Activated naive CD8-positive, alpha-beta T cell treated with anti-CD3 and anti-CD28 coated beads, Interleukin-2, amount 50 U/mL, for 24 hours (primary cell): ENCODE measurements around the gene ANXA8L1.
"Not testable (repeated sequence)": the region's sequence is repeated elsewhere in the genome, so short reads cannot be mapped to it uniquely, and the experiment has no call there.

Experiments used
- ATAC-seq: fragments of 150-1000 bp; cut with Tn5 transposase; one replicate; pipeline ENCODE4 v1.10.0; 2021
- DNase-seq: peaks from one replicate; pipeline ENCODE4 v3.0.0; 2021
- H3K27ac Mint-ChIP-seq: one replicate; pipeline ENCODE4 v1.8.0; 2021; ENCODE audit warnings: mild to moderate bottlenecking, mixed read lengths
- H3K27me3 Mint-ChIP-seq: one replicate; pipeline ENCODE4 v1.8.0; 2021; ENCODE audit warnings: mixed read lengths
- H3K36me3 Mint-ChIP-seq: one replicate; pipeline ENCODE4 v1.8.0; 2021; ENCODE audit warnings: low read depth, mixed read lengths
- H3K4me1 Mint-ChIP-seq: one replicate; pipeline ENCODE4 v1.8.0; 2021; ENCODE audit warnings: mixed read lengths
- H3K4me3 Mint-ChIP-seq: one replicate; pipeline ENCODE4 v1.8.0; 2021; ENCODE audit warnings: mild to moderate bottlenecking, moderate library complexity, mixed read lengths
- H3K9me3 Mint-ChIP-seq: one replicate; pipeline ENCODE4 v1.8.0; 2021; ENCODE audit warnings: mixed read lengths

ANXA8L1 gene

GRCh38 chr10:46379233-46379848, 3.8 kb downstream of the ANXA8L1 start:
- not testable (repeated sequence) for DNase-seq, H3K4me1 Mint-ChIP-seq, H3K4me3 Mint-ChIP-seq, ATAC-seq, H3K27me3 Mint-ChIP-seq, H3K36me3 Mint-ChIP-seq, H3K9me3 Mint-ChIP-seq, H3K27ac Mint-ChIP-seq

- not testable (repeated sequence) for H3K27me3 Mint-ChIP-seq, H3K9me3 Mint-ChIP-seq, H3K4me3 Mint-ChIP-seq, ATAC-seq, DNase-seq, H3K4me1 Mint-ChIP-seq, H3K27ac Mint-ChIP-seq, H3K36me3 Mint-ChIP-seq
Measured at GRCh38 chr10:46385858-46386257, 10.3 kb downstream of the ANXA8L1 start.

GRCh38 chr10:46386694-46387093, 11.1 kb downstream of the ANXA8L1 start:
- H3K27me3 Mint-ChIP-seq, H3K27ac Mint-ChIP-seq, H3K9me3 Mint-ChIP-seq, DNase-seq, H3K4me1 Mint-ChIP-seq, H3K4me3 Mint-ChIP-seq, H3K36me3 Mint-ChIP-seq: not testable (repeated sequence)
- ATAC-seq: peak; percentile 87

- not testable (repeated sequence) for ATAC-seq, H3K36me3 Mint-ChIP-seq, H3K9me3 Mint-ChIP-seq, H3K4me1 Mint-ChIP-seq, H3K27ac Mint-ChIP-seq, H3K27me3 Mint-ChIP-seq, H3K4me3 Mint-ChIP-seq, DNase-seq
Measured at GRCh38 chr10:46387309-46387902, 11.8 kb downstream of the ANXA8L1 start.

- H3K36me3 Mint-ChIP-seq, H3K9me3 Mint-ChIP-seq, H3K4me3 Mint-ChIP-seq, H3K27me3 Mint-ChIP-seq, DNase-seq, ATAC-seq, H3K27ac Mint-ChIP-seq, H3K4me1 Mint-ChIP-seq: not testable (repeated sequence)
Measured at GRCh38 chr10:46391422-46391821, 15.8 kb downstream of the ANXA8L1 start.

- H3K9me3 Mint-ChIP-seq, H3K27me3 Mint-ChIP-seq, H3K36me3 Mint-ChIP-seq, DNase-seq, H3K4me3 Mint-ChIP-seq, H3K27ac Mint-ChIP-seq, ATAC-seq, H3K4me1 Mint-ChIP-seq: not testable (repeated sequence)
Measured at GRCh38 chr10:46396441-46397279, 21.1 kb downstream of the ANXA8L1 start.

- H3K4me3 Mint-ChIP-seq, H3K27ac Mint-ChIP-seq, H3K4me1 Mint-ChIP-seq, DNase-seq, ATAC-seq, H3K36me3 Mint-ChIP-seq, H3K9me3 Mint-ChIP-seq: not testable (repeated sequence)
- H3K27me3 Mint-ChIP-seq: peaks cover 11% of the 10 kb centered on the region
Measured at GRCh38 chr10:46397767-46398166, 22.2 kb downstream of the ANXA8L1 start.

GRCh38 chr10:46398212-46398886, 22.8 kb downstream of the ANXA8L1 start:
- not testable (repeated sequence) for H3K36me3 Mint-ChIP-seq, H3K9me3 Mint-ChIP-seq, H3K27ac Mint-ChIP-seq, H3K4me1 Mint-ChIP-seq
- Mint-ChIP-seq H3K4me3 (peak overlapping the region; percentile 50), H3K27me3 (peaks cover 11% of the 10 kb centered on the region)
- ATAC-seq (peak; percentile 82), DNase-seq (peak; percentile 8)

- H3K4me1 Mint-ChIP-seq, ATAC-seq, H3K27ac Mint-ChIP-seq, H3K9me3 Mint-ChIP-seq, H3K36me3 Mint-ChIP-seq, H3K27me3 Mint-ChIP-seq, DNase-seq, H3K4me3 Mint-ChIP-seq: not testable (repeated sequence)
Measured at GRCh38 chr10:46409556-46409955, 34.0 kb downstream of the ANXA8L1 start.

GRCh38 chr10:46411123-46411522, 35.5 kb downstream of the ANXA8L1 start:
- not testable (repeated sequence) for ATAC-seq, H3K4me1 Mint-ChIP-seq, H3K9me3 Mint-ChIP-seq

GRCh38 chr10:46412665-46413064, 37.1 kb downstream of the ANXA8L1 start:
- H3K36me3 Mint-ChIP-seq, H3K9me3 Mint-ChIP-seq, H3K27ac Mint-ChIP-seq, H3K4me3 Mint-ChIP-seq, DNase-seq, ATAC-seq, H3K27me3 Mint-ChIP-seq, H3K4me1 Mint-ChIP-seq: not testable (repeated sequence)

More at GRCh38 chr10:46411123-46411522, 35.5 kb downstream of the ANXA8L1 start:
- not testable (repeated sequence) for H3K36me3 Mint-ChIP-seq, H3K27me3 Mint-ChIP-seq, H3K27ac Mint-ChIP-seq, DNase-seq, H3K4me3 Mint-ChIP-seq

- not testable (repeated sequence) for ATAC-seq, DNase-seq, H3K27me3 Mint-ChIP-seq, H3K27ac Mint-ChIP-seq, H3K4me3 Mint-ChIP-seq, H3K4me1 Mint-ChIP-seq, H3K9me3 Mint-ChIP-seq, H3K36me3 Mint-ChIP-seq
Measured at GRCh38 chr10:46415291-46415690, 39.7 kb downstream of the ANXA8L1 start.

GRCh38 chr10:46418283-46418682, 42.7 kb downstream of the ANXA8L1 start:
- not testable (repeated sequence) for H3K4me3 Mint-ChIP-seq, H3K9me3 Mint-ChIP-seq, DNase-seq, H3K4me1 Mint-ChIP-seq, H3K27ac Mint-ChIP-seq, H3K27me3 Mint-ChIP-seq, H3K36me3 Mint-ChIP-seq, ATAC-seq

- H3K27ac Mint-ChIP-seq, H3K9me3 Mint-ChIP-seq, H3K4me3 Mint-ChIP-seq, DNase-seq, H3K27me3 Mint-ChIP-seq, H3K4me1 Mint-ChIP-seq, ATAC-seq, H3K36me3 Mint-ChIP-seq: not testable (repeated sequence)
Measured at GRCh38 chr10:46419570-46420379, 44.2 kb downstream of the ANXA8L1 start.
